HFF-Myc (cell line): ENCODE results near the gene KATNB1.

ENCODE experiments used
- DNase-seq: peaks from one replicate; pipeline ENCODE4 v3.0.0-alpha.2; 2011; ENCODE audit warnings: low read depth; ENCODE audit errors: extremely low read depth
- H3K4me3 ChIP-seq: replicated peaks from 2 replicates; pipeline ENCODE4 v1.5.1; 2011; ENCODE audit warnings: low read depth, mild to moderate bottlenecking, control low read depth, low read length
- CTCF ChIP-seq: IDR thresholded peaks from 2 replicates; pipeline ENCODE4 v1.5.1; 2012; ENCODE audit warnings: mild to moderate bottlenecking, low read depth, low read length, control low read depth; ENCODE audit errors: missing control alignments

KATNB1 gene

GRCh38 chr16:57720142-57720575 is 15.4 kb upstream of the KATNB1 start:
- DNase-seq, result peak; percentile 19
- TF ChIP-seq CTCF, result peak; percentile 70
- H3K4me3 ChIP-seq, result no peak overlapping the region

GRCh38 chr16:57721356-57722209 is 14.0 kb upstream of the KATNB1 start:
- no peak overlapping the region for H3K4me3 ChIP-seq
- no peak for TF ChIP-seq CTCF
- no peak for DNase-seq

- TF ChIP-seq CTCF, result no peak
- H3K4me3 ChIP-seq, result no peak overlapping the region
- DNase-seq, result no peak
Observed at GRCh38 chr16:57722210-57722499, 13.4 kb upstream of the KATNB1 start.

GRCh38 chr16:57722651-57723050 is 12.9 kb upstream of the KATNB1 start:
- DNase-seq, result no peak
- TF ChIP-seq CTCF, result no peak
- no peak overlapping the region for H3K4me3 ChIP-seq

- no peak for DNase-seq
- TF ChIP-seq CTCF, result no peak
- H3K4me3 ChIP-seq, result no peak overlapping the region
Observed at GRCh38 chr16:57723170-57723569, 12.4 kb upstream of the KATNB1 start.

GRCh38 chr16:57724531-57724930 is 11.0 kb upstream of the KATNB1 start:
- no peak for TF ChIP-seq CTCF
- no peak for DNase-seq
- no peak overlapping the region for H3K4me3 ChIP-seq

- no peak overlapping the region for H3K4me3 ChIP-seq
- no peak for DNase-seq
- no peak for TF ChIP-seq CTCF
Observed at GRCh38 chr16:57725151-57725550, 10.4 kb upstream of the KATNB1 start.
